Endothelial cell of umbilical vein (primary cell): ENCODE data around the gene PLA2G12B. TPM values are rescaled to one million over a fixed set of nuclear protein-coding genes. Genes with fewer than 3 reads are reported as not detected.

Experiments
- BruUV-seq: library from RNA; stranded (reverse); fragments of 400-500 nt; replicated peaks from 2 replicates; lab custom pipeline; 2021; lab: Mats Ljungman, UMichigan
- CTCF ChIA-PET: fragments of 300-600, 350-600 bp; sonication (Branson Sonifier 250); formaldehyde crosslinking; loops from one replicate; lab custom pipeline; 2021; ENCODE audit warnings: antibody characterized with exemption, inconsistent platforms; lab: Charles Lee
- POLR2A ChIA-PET: fragments of 300-600, 350-600 bp; sonication (Branson Sonifier 250); formaldehyde crosslinking; loops from one replicate; lab custom pipeline; 2021; ENCODE audit warnings: antibody characterized with exemption, inconsistent platforms; lab: Charles Lee
- DNase-seq: peaks from one replicate; pipeline ENCODE4 v3.0.0-alpha.2; 2011; ENCODE audit warnings: low read depth, low spot score
- FAIRE-seq: peaks from 2 replicates; lab custom pipeline; 2011; peaks lifted over from hg19 to GRCh38; lab: Jason Lieb, UNC
- H2AFZ ChIP-seq: 2 replicates; pipeline ENCODE4 v1.6.0; 2012; ENCODE audit warnings: low read depth, low read length, control low read depth, inconsistent platforms
- H3K27ac ChIP-seq: 2 replicates; pipeline ENCODE4 v1.5.1; 2011; ENCODE audit warnings: low read depth, mild to moderate bottlenecking, control low read depth, low read length, moderate library complexity; ENCODE audit not compliant: insufficient read depth
- H3K27me3 ChIP-seq, 2 experiments: 2 replicates each; pipeline versions ENCODE4 v1.6.0 to v1.6.1; 2011; ENCODE audit warnings: low read length in 2 of 2, mixed read lengths in 1 of 2; ENCODE audit not compliant: control insufficient read depth in 2 of 2, insufficient read depth in 2 of 2
- H3K36me3 ChIP-seq, 2 experiments: 2 replicates in 1 of 2; 3 replicates in 1 of 2; pipeline ENCODE4 v1.5.1; 2011; ENCODE audit warnings: low read length in 2 of 2, mild to moderate bottlenecking in 1 of 2, moderate library complexity in 1 of 2; ENCODE audit not compliant: control insufficient read depth in 2 of 2, insufficient read depth in 2 of 2; ENCODE audit errors: extremely low read depth in 1 of 2
- H3K4me1 ChIP-seq: 3 replicates; pipeline ENCODE4 v1.5.1; 2011; ENCODE audit warnings: mild to moderate bottlenecking, low read length; ENCODE audit not compliant: control insufficient read depth, insufficient read depth; ENCODE audit errors: extremely low read depth
- H3K4me2 ChIP-seq: 2 replicates; pipeline ENCODE4 v1.6.1; 2011; ENCODE audit warnings: low read length, control low read depth, mixed read lengths; ENCODE audit not compliant: insufficient read depth
- H3K4me3 ChIP-seq, 3 experiments: fragments of 200-600 bp in 1 of 3; sonication (generic), shearing (Covaris generic) in 1 of 3; replicated peaks in 1 of 3; 2 replicates each; pipeline ENCODE4 v1.5.1; 2011 to 2016; ENCODE audit warnings: control low read depth in 3 of 3, low read length in 3 of 3, mild to moderate bottlenecking in 2 of 3, inconsistent platforms in 1 of 3, low read depth in 1 of 3, moderate library complexity in 1 of 3; ENCODE audit not compliant: insufficient read depth in 1 of 3
- H3K79me2 ChIP-seq: 2 replicates; pipeline ENCODE4 v1.6.0; 2012; ENCODE audit warnings: low read length, inconsistent platforms; ENCODE audit not compliant: control insufficient read depth, insufficient read depth
- H3K9ac ChIP-seq: replicated peaks from 2 replicates; pipeline ENCODE3; 2011; ENCODE audit warnings: low read length, control low read depth; ENCODE audit not compliant: insufficient read depth; ENCODE audit errors: extremely low read depth
- H3K9me1 ChIP-seq: replicated peaks from 3 replicates; pipeline ENCODE4 v1.6.0; 2011; ENCODE audit warnings: mild to moderate bottlenecking, low read length; ENCODE audit not compliant: control insufficient read depth, insufficient read depth; ENCODE audit errors: extremely low read depth
- H3K9me3 ChIP-seq: replicated peaks from 2 replicates; pipeline ENCODE4 v1.5.1; 2012; ENCODE audit warnings: low read length, inconsistent platforms; ENCODE audit not compliant: control insufficient read depth, insufficient read depth
- H4K20me1 ChIP-seq: replicated peaks from 2 replicates; pipeline ENCODE3; 2011; ENCODE audit warnings: mild to moderate bottlenecking, low read length; ENCODE audit not compliant: control insufficient read depth, insufficient read depth; ENCODE audit errors: extremely low read depth
- EZH2 ChIP-seq: IDR thresholded peaks from 2 replicates; pipeline ENCODE4 v1.6.1; 2012; ENCODE audit warnings: borderline replicate concordance, low read depth, mild to moderate bottlenecking, moderate library complexity, low read length, inconsistent platforms; ENCODE audit not compliant: severe bottlenecking
- FOS ChIP-seq: IDR thresholded peaks from 2 replicates; pipeline ENCODE4 v1.6.1; 2011; ENCODE audit warnings: mild to moderate bottlenecking, low read length, moderate library complexity, borderline replicate concordance; ENCODE audit not compliant: insufficient read depth
- GATA2 ChIP-seq: IDR thresholded peaks from 2 replicates; pipeline ENCODE4 v1.7.0; 2011; ENCODE audit warnings: low read depth, mild to moderate bottlenecking, moderate library complexity, mixed read lengths, low read length; ENCODE audit not compliant: insufficient read length, insufficient read depth
- JUN ChIP-seq: IDR thresholded peaks from 2 replicates; pipeline ENCODE4 v1.6.1; 2011; ENCODE audit warnings: borderline replicate concordance, low read depth; ENCODE audit not compliant: insufficient read length, insufficient read depth
- MYC ChIP-seq: IDR thresholded peaks from one replicate; pipeline ENCODE4 v1.6.1; 2011; ENCODE audit warnings: mild to moderate bottlenecking, low read depth, low read length
- POLR2A ChIP-seq: IDR thresholded peaks from 2 replicates; pipeline ENCODE4 v1.6.1; 2012; ENCODE audit warnings: low read depth, mild to moderate bottlenecking, control low read depth, low read length
- POLR2AphosphoS5 ChIP-seq: IDR thresholded peaks from 2 replicates; pipeline ENCODE4 v1.6.1; 2012; ENCODE audit warnings: low read depth, mild to moderate bottlenecking, control low read depth, low read length, moderate library complexity; ENCODE audit not compliant: insufficient read depth
- dilution Hi-C: fragments of 300-500 bp; cut with MboI; formaldehyde crosslinking; loops from one replicate; pipeline ENCODE4 v1.15.0; 2019; ENCODE audit warnings: low sequenced_read_pairs; ENCODE audit not compliant: extremely low pct_ligation_motif_present
- intact Hi-C: fragments of 100-400 bp; cut with micrococcal nuclease; formaldehyde crosslinking; loops from one replicate; pipeline ENCODE4 v1.10.0; 2022
- polyA plus RNA-seq, 4 experiments: library from polyadenylated mRNA; depleted of rRNA in 3 of 4; stranded (reverse) in 3 of 4; unstranded in 1 of 4; fragments of >200 nt; gene quantifications; 2 replicates each; pipeline versions ENCODE4 v1.2.1 to v1.2.3, GENCODE V29; 2011 to 2012; ENCODE audit warnings: missing spikeins in 1 of 4
- total RNA-seq: library from RNA; stranded (reverse); gene quantifications from 2 replicates; pipeline ENCODE4 v1.2.3, GENCODE V29; 2021
- TF ChIP-seq, protein P1 (sequence below): IDR thresholded peaks from 2 replicates; pipeline ENCODE4 v1.6.1; 2011; ENCODE audit not compliant: insufficient read depth, insufficient read length
- TF ChIP-seq, protein P2 (sequence below), 2 donors: IDR thresholded peaks; 1 replicate in 1 of 2; 2 replicates in 1 of 2; pipeline ENCODE4 v1.5.1; 2011; ENCODE audit warnings: low read length in 2 of 2, mild to moderate bottlenecking in 2 of 2, moderate library complexity in 2 of 2, control low read depth in 1 of 2, inconsistent platforms in 1 of 2, low read depth in 1 of 2; ENCODE audit not compliant: insufficient read depth in 1 of 2; ENCODE audit errors: extremely low read depth in 1 of 2

PLA2G12B gene
- total and polyA plus RNA-seq, 2 donors (not counting 3 experiments of a cell fraction or from before 2014, with no cell fraction given) = not detected

DNA sequence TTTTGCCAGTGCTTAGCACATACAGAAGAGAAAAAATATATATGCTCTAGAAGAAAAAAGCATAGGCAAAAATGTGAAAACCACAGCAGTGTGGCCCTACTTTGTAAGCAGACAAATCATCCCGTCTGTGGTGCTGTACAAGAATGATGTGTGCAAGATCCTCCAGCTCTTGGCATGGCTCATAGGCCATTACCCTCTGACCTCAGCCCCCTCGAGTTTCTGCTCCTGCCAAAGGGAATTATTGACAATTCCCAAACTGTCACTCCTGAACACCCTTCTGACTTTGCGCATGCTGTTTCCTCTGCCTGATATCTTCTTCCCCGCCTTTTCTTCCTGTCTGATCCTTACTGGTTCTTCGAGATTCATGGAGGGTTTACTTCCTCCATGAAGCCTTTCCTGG is 27.1 kb downstream of the PLA2G12B start:
- H3K9me1 ChIP-seq = no peaks in the 10 kb centered on the region
- no peak overlapping the region for H3K9ac ChIP-seq
- no peak overlapping the region for H3K4me2 ChIP-seq
- no peaks in the 10 kb centered on the region for H3K9me3 ChIP-seq
- no TSS peak for BruUV-seq
- no peaks in the 10 kb centered on the region for H4K20me1 ChIP-seq
- TF ChIP-seq FOS (no peak), GATA2 (no peak), MYC (no peak), POLR2AphosphoS5 (no peak), POLR2A (no peak), JUN (no peak), EZH2 (no peak)
- TF ChIP-seq, protein P1, sequence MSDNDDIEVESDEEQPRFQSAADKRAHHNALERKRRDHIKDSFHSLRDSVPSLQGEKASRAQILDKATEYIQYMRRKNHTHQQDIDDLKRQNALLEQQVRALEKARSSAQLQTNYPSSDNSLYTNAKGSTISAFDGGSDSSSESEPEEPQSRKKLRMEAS = no peak
- TF ChIP-seq, protein P2, sequence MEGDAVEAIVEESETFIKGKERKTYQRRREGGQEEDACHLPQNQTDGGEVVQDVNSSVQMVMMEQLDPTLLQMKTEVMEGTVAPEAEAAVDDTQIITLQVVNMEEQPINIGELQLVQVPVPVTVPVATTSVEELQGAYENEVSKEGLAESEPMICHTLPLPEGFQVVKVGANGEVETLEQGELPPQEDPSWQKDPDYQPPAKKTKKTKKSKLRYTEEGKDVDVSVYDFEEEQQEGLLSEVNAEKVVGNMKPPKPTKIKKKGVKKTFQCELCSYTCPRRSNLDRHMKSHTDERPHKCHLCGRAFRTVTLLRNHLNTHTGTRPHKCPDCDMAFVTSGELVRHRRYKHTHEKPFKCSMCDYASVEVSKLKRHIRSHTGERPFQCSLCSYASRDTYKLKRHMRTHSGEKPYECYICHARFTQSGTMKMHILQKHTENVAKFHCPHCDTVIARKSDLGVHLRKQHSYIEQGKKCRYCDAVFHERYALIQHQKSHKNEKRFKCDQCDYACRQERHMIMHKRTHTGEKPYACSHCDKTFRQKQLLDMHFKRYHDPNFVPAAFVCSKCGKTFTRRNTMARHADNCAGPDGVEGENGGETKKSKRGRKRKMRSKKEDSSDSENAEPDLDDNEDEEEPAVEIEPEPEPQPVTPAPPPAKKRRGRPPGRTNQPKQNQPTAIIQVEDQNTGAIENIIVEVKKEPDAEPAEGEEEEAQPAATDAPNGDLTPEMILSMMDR (IDR thresholded peaks at IDR 0.05; ENCODE audit: extremely low read depth in 1 of 2, insufficient read depth in 1 of 2, low read depth in 1 of 2, low read length in 2 of 2) = no peak
- CTCF ChIA-PET = interaction anchor here (0.6 to 1.0 kb wide), 2 partner anchors 11 to 242 kb away, joined by 3 read pairs; no protein-coding TSS in a partner anchor
- dilution Hi-C loops = no loop called here
- H3K4me1 ChIP-seq = no peaks in the 10 kb centered on the region
- FAIRE-seq (no peak), DNase-seq (no peak)
- intact Hi-C loops = no loop called here
- no peak overlapping the region for H2AFZ ChIP-seq
- no peaks in the 10 kb centered on the region for H3K36me3 ChIP-seq
- H3K27ac ChIP-seq = no peak overlapping the region
- H3K27me3 ChIP-seq = peaks cover 0 to 2% of the 10 kb centered on the region in 2 experiments
- H3K4me3 ChIP-seq = no peak overlapping the region
- POLR2A ChIA-PET = no interaction called here
- H3K79me2 ChIP-seq = no peaks in the 10 kb centered on the region
